B cell (primary cell): ENCODE measurements around the gene KRTAP5-7. TPM values are rescaled to one million over a fixed set of nuclear protein-coding genes. Genes with fewer than 3 reads are reported as not detected.

Experiments
- ATAC-seq: fragments of 200-7000 bp; cut with Tn5 transposase; one replicate; pipeline ENCODE4 v1.10.0; 2021; ENCODE audit warnings: low read depth, mild to moderate bottlenecking, moderate number of reproducible peaks, moderate library complexity
- CTCF ChIA-PET: fragments of 350-600 bp; sonication (Branson Sonifier 250); formaldehyde crosslinking; loops from one replicate; lab custom pipeline; 2021; ENCODE audit warnings: antibody characterized with exemption, inconsistent platforms; lab: Charles Lee
- POLR2A ChIA-PET: fragments of 350-600 bp; sonication (Branson Sonifier 250); formaldehyde crosslinking; loops from one replicate; lab custom pipeline; 2021; ENCODE audit warnings: antibody characterized with exemption; lab: Charles Lee
- DNase-seq: peaks from one replicate; pipeline ENCODE4 v3.0.0; 2013
- H2AFZ ChIP-seq: 2 replicates; pipeline ENCODE4 v1.6.1; 2012; ENCODE audit warnings: mild to moderate bottlenecking, low read depth, low read length; ENCODE audit not compliant: insufficient read depth, poor library complexity, severe bottlenecking
- H3K27ac ChIP-seq, 2 donors: 1 replicate in 1 of 2; 2 replicates in 1 of 2; pipeline ENCODE4 v1.5.1; 2012 to 2013; ENCODE audit warnings: low read length in 2 of 2, mild to moderate bottlenecking in 2 of 2, moderate library complexity in 1 of 2
- H3K27me3 ChIP-seq, 4 experiments: fragments of 200-600 bp in 1 of 4; sonication (generic) in 1 of 4; replicated peaks in 1 of 4; 1 replicate in 2 of 4; 2 replicates in 2 of 4; pipeline versions ENCODE4 v1.6.1 to v1.7.0; 2013 to 2016; ENCODE audit warnings: low read length in 3 of 4, mild to moderate bottlenecking in 2 of 4, mixed read lengths in 1 of 4, moderate library complexity in 1 of 4; ENCODE audit not compliant: insufficient read depth in 4 of 4, control insufficient read depth in 3 of 4; ENCODE audit errors: control extremely low read depth in 1 of 4
- H3K36me3 ChIP-seq, 2 experiments: replicated peaks in 1 of 2; 1 replicate in 1 of 2; 2 replicates in 1 of 2; pipeline versions ENCODE4 v1.6.1 to v1.7.1; 2013; ENCODE audit warnings: low read length in 1 of 2; ENCODE audit not compliant: insufficient read depth in 2 of 2, control insufficient read depth in 1 of 2; ENCODE audit errors: control extremely low read depth in 1 of 2, extremely low read depth in 1 of 2
- H3K4me1 ChIP-seq, 2 donors: fragments of 200-600 bp in 1 of 2; sonication (generic) in 1 of 2; 1 replicate in 1 of 2; 2 replicates in 1 of 2; pipeline versions ENCODE4 v1.5.1 to v1.6.1; 2013 to 2017; ENCODE audit warnings: low read length in 2 of 2; ENCODE audit not compliant: control insufficient read depth in 2 of 2, insufficient read depth in 2 of 2
- H3K4me2 ChIP-seq: replicated peaks from 2 replicates; pipeline ENCODE3; 2012; ENCODE audit warnings: mild to moderate bottlenecking, low read depth, low read length; ENCODE audit not compliant: poor library complexity, severe bottlenecking
- H3K4me3 ChIP-seq, 5 experiments: fragments of 200-600 bp in 1 of 5; sonication (generic) in 1 of 5; 1 replicate in 3 of 5; 2 replicates in 2 of 5; pipeline versions ENCODE4 v1.5.1 to v1.7.0; 2011 to 2016; ENCODE audit warnings: low read length in 4 of 5, mild to moderate bottlenecking in 4 of 5, low read depth in 2 of 5, control low read depth in 1 of 5, moderate library complexity in 1 of 5; ENCODE audit not compliant: insufficient read depth in 1 of 5; ENCODE audit errors: control extremely low read depth in 1 of 5, extremely low read depth in 1 of 5
- H3K79me2 ChIP-seq: fragments of 200-600 bp; sonication (generic); one replicate; pipeline ENCODE4 v1.6.0; 2016; ENCODE audit warnings: low read length; ENCODE audit not compliant: control insufficient read depth, insufficient read depth
- H3K9ac ChIP-seq: fragments of 200-600 bp; sonication (generic); 2 replicates; pipeline ENCODE4 v1.6.1; 2017; ENCODE audit warnings: mild to moderate bottlenecking, low read length, moderate library complexity
- H3K9me3 ChIP-seq, 3 donors: one replicate each; pipeline versions ENCODE4 v1.6.1 to v1.7.1; 2013; ENCODE audit warnings: low read length in 2 of 3; ENCODE audit not compliant: control insufficient read depth in 2 of 3, insufficient read depth in 1 of 3; ENCODE audit errors: control extremely low read depth in 1 of 3
- H4K20me1 ChIP-seq: 2 replicates; pipeline ENCODE4 v1.6.0; 2012; ENCODE audit warnings: mild to moderate bottlenecking, low read length; ENCODE audit not compliant: insufficient read depth, control insufficient read depth, poor library complexity, severe bottlenecking
- H3K27ac Mint-ChIP-seq: one replicate; pipeline ENCODE4 v1.8.0; 2021; ENCODE audit warnings: mixed read lengths
- H3K27me3 Mint-ChIP-seq: one replicate; pipeline ENCODE4 v1.8.0; 2021; ENCODE audit warnings: mixed read lengths
- H3K4me1 Mint-ChIP-seq: one replicate; pipeline ENCODE4 v1.8.0; 2021; ENCODE audit warnings: mixed read lengths
- H3K4me3 Mint-ChIP-seq: one replicate; pipeline ENCODE4 v1.8.0; 2021; ENCODE audit warnings: mixed read lengths
- H3K9me3 Mint-ChIP-seq: one replicate; pipeline ENCODE4 v1.8.0; 2022; ENCODE audit warnings: mixed read lengths; ENCODE audit not compliant: insufficient read depth
- CTCF ChIP-seq: fragments of 200-600 bp; IDR thresholded peaks from one replicate; pipeline ENCODE4 v1.8.0; 2022; ENCODE audit warnings: antibody characterized with exemption, mild to moderate bottlenecking
- EZH2 ChIP-seq: IDR thresholded peaks from 2 replicates; pipeline ENCODE4 v1.6.1; 2012; ENCODE audit warnings: borderline replicate concordance, low read depth, mild to moderate bottlenecking, moderate library complexity, low read length; ENCODE audit not compliant: insufficient read depth, poor library complexity, severe bottlenecking
- WGBS: methylation state at CpG from one replicate; pipeline ENCODE4 v1.1.5; 2013; ENCODE audit warnings: missing lambda C conversion rate; ENCODE audit not compliant: insufficient coverage; 5-methylcytosine and 5-hydroxymethylcytosine counted together
- intact Hi-C: fragments of 100-400 bp; cut with micrococcal nuclease; formaldehyde crosslinking; loops from one replicate; pipeline ENCODE4 v1.10.0; 2022
- polyA plus RNA-seq: library from polyadenylated mRNA; depleted of rRNA; stranded (reverse); fragments of >200 nt; gene quantifications from 2 replicates; pipeline ENCODE4 v1.2.3, GENCODE V29; 2012
- total RNA-seq, 2 donors: library from RNA; stranded (reverse); fragments of 120-200 nt in 1 of 2; gene quantifications; 1 replicate in 1 of 2; 2 replicates in 1 of 2; pipeline versions ENCODE4 v1.2.3 to v1.2.4, GENCODE V29; 2013 to 2022

KRTAP5-7 gene
- total and polyA plus RNA-seq, 2 donors (not counting 1 experiment from before 2014, with no cell fraction given), result 0.10 to 0.59 TPM

GRCh38 chr11:71535825-71536224, 8.8 kb downstream of the KRTAP5-7 start:
- Histone ChIP-seq H3K4me3 (no peak overlapping the region), H3K27ac (no peak overlapping the region), H3K27me3 (no peaks in the 10 kb centered on the region), H3K79me2 (no peaks in the 10 kb centered on the region), H4K20me1 (no peaks in the 10 kb centered on the region), H2AFZ (no peak overlapping the region), H3K9ac (no peak overlapping the region), H3K4me1 (no peaks in the 10 kb centered on the region), H3K4me2 (no peak overlapping the region), H3K9me3 (peaks cover 0 to 11% (median 0%) of the 10 kb centered on the region in 3 donors), H3K36me3 (no peaks in the 10 kb centered on the region)
- intact Hi-C loops, result no loop called here
- Mint-ChIP-seq H3K4me3 (no peak overlapping the region), H3K27ac (no peak overlapping the region), H3K27me3 (no peaks in the 10 kb centered on the region), H3K4me1 (no peaks in the 10 kb centered on the region), H3K9me3 (peaks cover 3% of the 10 kb centered on the region)
- TF ChIP-seq CTCF, result no peak
- no peak for TF ChIP-seq EZH2
- 96% methylated on average over 5 of the region's 9 CpGs for WGBS
- CTCF ChIA-PET, result no interaction called here
- ATAC-seq (no peak), DNase-seq (no peak)
- POLR2A ChIA-PET, result no interaction called here

GRCh38 chr11:71537537-71537936, 10.5 kb downstream of the KRTAP5-7 start:
- DNase-seq, result no peak

More at GRCh38 chr11:71537537-71537936, 10.5 kb downstream of the KRTAP5-7 start:
- Histone ChIP-seq H2AFZ (no peak overlapping the region), H3K4me2 (no peak overlapping the region), H3K27me3 (peaks cover 0 to 3% (median 0%) of the 10 kb centered on the region in 4 experiments), H3K36me3 (no peaks in the 10 kb centered on the region), H3K79me2 (no peaks in the 10 kb centered on the region), H3K4me3 (no peak overlapping the region), H3K27ac (no peak overlapping the region), H3K4me1 (no peaks in the 10 kb centered on the region), H3K9me3 (peaks cover 0 to 11% (median 0%) of the 10 kb centered on the region in 3 donors), H3K9ac (no peak overlapping the region), H4K20me1 (no peaks in the 10 kb centered on the region)
- Mint-ChIP-seq H3K4me1 (peaks cover 2% of the 10 kb centered on the region), H3K4me3 (no peak overlapping the region), H3K9me3 (peaks cover 4% of the 10 kb centered on the region), H3K27ac (no peak overlapping the region), H3K27me3 (peaks cover 3% of the 10 kb centered on the region)
- TF ChIP-seq CTCF, result no peak
- no peak for TF ChIP-seq EZH2
- POLR2A ChIA-PET, result no interaction called here
- 96% methylated on average over 6 of the region's 9 CpGs for WGBS
- CTCF ChIA-PET, result no interaction called here
- intact Hi-C loops, result no loop called here
- no peak for ATAC-seq
